Prostate gland (tissue), 2 donors: ENCODE measurements around the gene EXD3.

Experiments used
- POLR2A ChIP-seq: fragments of 450-650 bp; IDR thresholded peaks from one replicate; pipeline ENCODE4 v1.6.1; 2016; ENCODE audit warnings: antibody characterized with exemption, mild to moderate bottlenecking
- POLR2AphosphoS5 ChIP-seq: sonication (generic); formaldehyde crosslinking; IDR thresholded peaks from one replicate; pipeline ENCODE4 v1.6.1; 2017; ENCODE audit warnings: antibody characterized with exemption
- TF ChIP-seq, protein P1 (sequence below), 4 experiments: fragments of 200-600 bp in 2 of 4; fragments of 450-650 bp in 2 of 4; sonication (generic) in 2 of 4; IDR thresholded peaks; 1 replicate in 3 of 4; 2 replicates in 1 of 4; pipeline ENCODE4 v1.5.1; 2016 to 2019; ENCODE audit warnings: antibody characterized with exemption in 4 of 4, mild to moderate bottlenecking in 2 of 4, moderate library complexity in 2 of 4

DNA sequence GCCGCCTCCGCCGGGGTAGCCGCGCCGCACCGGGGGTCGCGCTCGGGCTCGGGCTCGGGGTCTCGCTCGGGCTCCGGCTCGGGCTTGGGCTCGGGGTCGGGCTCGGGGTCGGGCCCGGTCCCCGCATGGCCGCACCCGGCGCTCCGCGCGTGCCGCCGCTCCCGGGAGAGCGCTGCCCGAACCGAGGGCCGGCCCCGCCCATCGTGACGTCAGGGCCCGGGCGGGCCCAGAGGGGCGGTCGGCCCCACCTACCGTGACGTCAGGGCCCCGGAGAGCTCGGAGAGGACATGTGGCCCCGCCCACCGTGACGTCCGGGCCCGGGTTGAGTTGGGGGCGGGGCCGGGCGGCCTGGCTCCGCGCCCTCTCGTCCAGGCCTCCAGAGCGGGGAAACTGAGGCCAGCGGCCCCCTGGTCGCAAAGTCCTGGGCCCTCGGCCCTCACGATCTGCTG, 36.2 kb upstream of the EXD3 start, which contains the start of gene NSMF:
- TF ChIP-seq, protein P1, sequence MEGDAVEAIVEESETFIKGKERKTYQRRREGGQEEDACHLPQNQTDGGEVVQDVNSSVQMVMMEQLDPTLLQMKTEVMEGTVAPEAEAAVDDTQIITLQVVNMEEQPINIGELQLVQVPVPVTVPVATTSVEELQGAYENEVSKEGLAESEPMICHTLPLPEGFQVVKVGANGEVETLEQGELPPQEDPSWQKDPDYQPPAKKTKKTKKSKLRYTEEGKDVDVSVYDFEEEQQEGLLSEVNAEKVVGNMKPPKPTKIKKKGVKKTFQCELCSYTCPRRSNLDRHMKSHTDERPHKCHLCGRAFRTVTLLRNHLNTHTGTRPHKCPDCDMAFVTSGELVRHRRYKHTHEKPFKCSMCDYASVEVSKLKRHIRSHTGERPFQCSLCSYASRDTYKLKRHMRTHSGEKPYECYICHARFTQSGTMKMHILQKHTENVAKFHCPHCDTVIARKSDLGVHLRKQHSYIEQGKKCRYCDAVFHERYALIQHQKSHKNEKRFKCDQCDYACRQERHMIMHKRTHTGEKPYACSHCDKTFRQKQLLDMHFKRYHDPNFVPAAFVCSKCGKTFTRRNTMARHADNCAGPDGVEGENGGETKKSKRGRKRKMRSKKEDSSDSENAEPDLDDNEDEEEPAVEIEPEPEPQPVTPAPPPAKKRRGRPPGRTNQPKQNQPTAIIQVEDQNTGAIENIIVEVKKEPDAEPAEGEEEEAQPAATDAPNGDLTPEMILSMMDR (IDR thresholded peaks at IDR 0.05): peak in 1 of 4 experiments; percentile 14
- TF ChIP-seq POLR2AphosphoS5: peak; percentile 88
- TF ChIP-seq POLR2A: peak; percentile 86
